Upper lobe of left lung (tissue), 4 donors: ENCODE results near the gene BRI3.

Source experiments
- EP300 ChIP-seq, 4 donors: sonication (generic); formaldehyde crosslinking; IDR thresholded peaks; one replicate each; pipeline ENCODE4 v1.5.1; 2017; ENCODE audit warnings: antibody characterized with exemption in 4 of 4, control low read depth in 2 of 4
- POLR2AphosphoS5 ChIP-seq, 2 donors: sonication (generic); formaldehyde crosslinking; IDR thresholded peaks; one replicate each; pipeline ENCODE4 v1.5.1; 2017; ENCODE audit warnings: antibody characterized with exemption in 2 of 2
- TF ChIP-seq, protein P1 (sequence below), 6 experiments: fragments of 450-650 bp in 4 of 6; fragments of 200-600 bp in 2 of 6; sonication (generic) in 2 of 6; IDR thresholded peaks; one replicate each; pipeline ENCODE4 v1.5.1; 2016 to 2019; ENCODE audit warnings: antibody characterized with exemption in 6 of 6

DNA sequence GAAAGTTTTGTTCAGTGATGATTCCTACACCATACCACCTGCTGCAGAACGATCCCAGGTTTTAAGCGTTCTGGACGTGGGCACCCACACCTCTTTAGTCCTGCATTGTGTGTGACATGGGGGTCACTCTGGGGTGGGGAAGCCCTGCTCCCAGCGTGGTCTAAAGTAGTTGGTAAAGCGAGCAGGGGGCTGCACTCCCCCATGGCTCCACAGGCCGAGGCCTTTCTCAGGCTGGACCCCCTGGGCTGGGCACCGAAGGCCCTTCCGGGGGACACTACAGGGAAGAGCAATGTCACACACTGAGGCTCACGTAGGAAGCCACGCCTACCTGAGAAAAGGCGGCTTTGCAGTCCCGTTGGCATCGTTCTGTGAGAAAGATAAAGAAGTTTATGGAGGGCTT lies 12.3 kb downstream of the BRI3 start:
- TF ChIP-seq POLR2AphosphoS5 (IDR thresholded peaks at IDR 0.05) (no peak), EP300 (IDR thresholded peaks at IDR 0.05) (no peak)
- TF ChIP-seq, protein P1, sequence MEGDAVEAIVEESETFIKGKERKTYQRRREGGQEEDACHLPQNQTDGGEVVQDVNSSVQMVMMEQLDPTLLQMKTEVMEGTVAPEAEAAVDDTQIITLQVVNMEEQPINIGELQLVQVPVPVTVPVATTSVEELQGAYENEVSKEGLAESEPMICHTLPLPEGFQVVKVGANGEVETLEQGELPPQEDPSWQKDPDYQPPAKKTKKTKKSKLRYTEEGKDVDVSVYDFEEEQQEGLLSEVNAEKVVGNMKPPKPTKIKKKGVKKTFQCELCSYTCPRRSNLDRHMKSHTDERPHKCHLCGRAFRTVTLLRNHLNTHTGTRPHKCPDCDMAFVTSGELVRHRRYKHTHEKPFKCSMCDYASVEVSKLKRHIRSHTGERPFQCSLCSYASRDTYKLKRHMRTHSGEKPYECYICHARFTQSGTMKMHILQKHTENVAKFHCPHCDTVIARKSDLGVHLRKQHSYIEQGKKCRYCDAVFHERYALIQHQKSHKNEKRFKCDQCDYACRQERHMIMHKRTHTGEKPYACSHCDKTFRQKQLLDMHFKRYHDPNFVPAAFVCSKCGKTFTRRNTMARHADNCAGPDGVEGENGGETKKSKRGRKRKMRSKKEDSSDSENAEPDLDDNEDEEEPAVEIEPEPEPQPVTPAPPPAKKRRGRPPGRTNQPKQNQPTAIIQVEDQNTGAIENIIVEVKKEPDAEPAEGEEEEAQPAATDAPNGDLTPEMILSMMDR (IDR thresholded peaks at IDR 0.05): no peak
